PC-9 (cell line): ENCODE measurements around the gene ANKFN1. TPM values are rescaled to one million over a fixed set of nuclear protein-coding genes. Genes with fewer than 3 reads are reported as not detected.

ENCODE experiments used
- BruUV-seq: library from RNA; stranded (reverse); fragments of 400-500 nt; replicated peaks from 2 replicates; lab custom pipeline; 2021; lab: Mats Ljungman, UMichigan
- CTCF ChIA-PET: fragments of 300-600 bp; sonication (Branson Sonifier 250); formaldehyde crosslinking; loops from one replicate; lab custom pipeline; 2022; ENCODE audit warnings: antibody characterized with exemption; lab: Charles Lee
- POLR2A ChIA-PET: fragments of 300-600 bp; sonication (Branson Sonifier 250); formaldehyde crosslinking; loops from one replicate; lab custom pipeline; 2022; ENCODE audit warnings: antibody characterized with exemption; ENCODE audit not compliant: unreplicated experiment; lab: Charles Lee
- DNase-seq, 2 experiments: peaks; one replicate each; pipeline versions ENCODE4 v3.0.0 to v3.0.0-alpha.2; 2015 to 2022; ENCODE audit warnings: mixed read lengths in 1 of 2
- H2AFZ ChIP-seq: fragments of 200-600 bp; sonication (generic); 2 replicates; pipeline ENCODE4 v1.8.1; 2017; ENCODE audit warnings: antibody characterized with exemption
- H3F3A ChIP-seq: fragments of 200-600 bp; sonication (generic); 2 replicates; pipeline ENCODE4 v1.8.1; 2017; ENCODE audit warnings: antibody characterized with exemption, mild to moderate bottlenecking, low read depth; ENCODE audit not compliant: insufficient read depth
- H3K27ac ChIP-seq: fragments of 200-600 bp; sonication (generic); 2 replicates; pipeline ENCODE4 v1.6.1; 2016; ENCODE audit warnings: mixed run types
- H3K27me3 ChIP-seq: fragments of 200-600 bp; sonication (generic); 2 replicates; pipeline ENCODE4 v1.6.1; 2016; ENCODE audit warnings: low read depth, mixed run types; ENCODE audit not compliant: insufficient read depth
- H3K36me3 ChIP-seq: fragments of 200-600 bp; sonication (generic); 2 replicates; pipeline ENCODE4 v1.6.1; 2016; ENCODE audit warnings: low read depth, mixed run types
- H3K4me1 ChIP-seq: fragments of 200-600 bp; sonication (generic); replicated peaks from 2 replicates; pipeline ENCODE4 v1.6.1; 2016; ENCODE audit warnings: mixed run types; ENCODE audit not compliant: insufficient read depth
- H3K4me2 ChIP-seq: fragments of 200-600 bp; sonication (generic); 2 replicates; pipeline ENCODE4 v1.6.1; 2017; ENCODE audit warnings: mixed run types
- H3K4me3 ChIP-seq: fragments of 200-600 bp; sonication (generic); 2 replicates; pipeline ENCODE4 v1.6.1; 2016; ENCODE audit warnings: mixed run types
- H3K79me2 ChIP-seq: fragments of 200-600 bp; sonication (generic); 2 replicates; pipeline ENCODE4 v1.6.1; 2017; ENCODE audit warnings: low read depth, mixed run types
- H3K9me2 ChIP-seq: fragments of 200-600 bp; sonication (generic); 2 replicates; pipeline ENCODE4 v1.8.1; 2017; ENCODE audit warnings: mild to moderate bottlenecking; ENCODE audit not compliant: insufficient read depth
- H3K9me3 ChIP-seq: fragments of 200-600 bp; sonication (generic); 2 replicates; pipeline ENCODE4 v1.8.1; 2016; ENCODE audit warnings: low read depth; ENCODE audit not compliant: insufficient read depth
- H4K20me1 ChIP-seq: fragments of 200-600 bp; sonication (generic); 2 replicates; pipeline ENCODE4 v1.8.1; 2017; ENCODE audit not compliant: insufficient read depth
- EZH2 ChIP-seq: fragments of 200-600 bp; sonication (generic); IDR thresholded peaks from 2 replicates; pipeline ENCODE4 v1.8.0; 2017; ENCODE audit warnings: antibody characterized with exemption, low read depth
- intact Hi-C: fragments of 100-400 bp; cut with micrococcal nuclease; formaldehyde crosslinking; loops from one replicate; pipeline ENCODE4 v1.10.0; 2022; ENCODE audit not compliant: unreplicated experiment
- total RNA-seq: library from RNA; stranded (reverse); gene quantifications from 2 replicates; pipeline ENCODE4 v1.2.3, GENCODE V29; 2021
- TF ChIP-seq, protein P1 (sequence below): fragments of 200-600 bp; sonication (generic); conservative IDR thresholded peaks from 2 replicates; pipeline ENCODE4 v1.6.1; 2017; ENCODE audit warnings: mixed run types, antibody characterized with exemption, mild to moderate bottlenecking, moderate library complexity

Gene ANKFN1
- total RNA-seq, 1 experiment from 2014 or later: not detected

GRCh38 chr17:56317351-56318208, 164.3 kb downstream of the ANKFN1 start:
- intact Hi-C loops: loop anchor here (5.0 kb wide), 1 partner anchor 790 kb away; no protein-coding TSS in a partner anchor
- CTCF ChIA-PET: no interaction called here
- H3K79me2 ChIP-seq: no peaks in the 10 kb centered on the region
- BruUV-seq: no TSS peak
- H3K4me3 ChIP-seq: no peak overlapping the region
- no peak overlapping the region for H2AFZ ChIP-seq
- no peaks in the 10 kb centered on the region for H4K20me1 ChIP-seq
- H3K27me3 ChIP-seq: no peaks in the 10 kb centered on the region; the same call in 1 of the 2 replicates
- H3K36me3 ChIP-seq: no peaks in the 10 kb centered on the region
- H3K9me3 ChIP-seq: no peaks in the 10 kb centered on the region
- no peak overlapping the region for H3K27ac ChIP-seq
- H3F3A ChIP-seq: no peaks in the 10 kb centered on the region
- POLR2A ChIA-PET: no interaction called here
- no peaks in the 10 kb centered on the region for H3K9me2 ChIP-seq
- no peaks in the 10 kb centered on the region for H3K4me1 ChIP-seq
- no peak overlapping the region for H3K4me2 ChIP-seq
- TF ChIP-seq, protein P1, sequence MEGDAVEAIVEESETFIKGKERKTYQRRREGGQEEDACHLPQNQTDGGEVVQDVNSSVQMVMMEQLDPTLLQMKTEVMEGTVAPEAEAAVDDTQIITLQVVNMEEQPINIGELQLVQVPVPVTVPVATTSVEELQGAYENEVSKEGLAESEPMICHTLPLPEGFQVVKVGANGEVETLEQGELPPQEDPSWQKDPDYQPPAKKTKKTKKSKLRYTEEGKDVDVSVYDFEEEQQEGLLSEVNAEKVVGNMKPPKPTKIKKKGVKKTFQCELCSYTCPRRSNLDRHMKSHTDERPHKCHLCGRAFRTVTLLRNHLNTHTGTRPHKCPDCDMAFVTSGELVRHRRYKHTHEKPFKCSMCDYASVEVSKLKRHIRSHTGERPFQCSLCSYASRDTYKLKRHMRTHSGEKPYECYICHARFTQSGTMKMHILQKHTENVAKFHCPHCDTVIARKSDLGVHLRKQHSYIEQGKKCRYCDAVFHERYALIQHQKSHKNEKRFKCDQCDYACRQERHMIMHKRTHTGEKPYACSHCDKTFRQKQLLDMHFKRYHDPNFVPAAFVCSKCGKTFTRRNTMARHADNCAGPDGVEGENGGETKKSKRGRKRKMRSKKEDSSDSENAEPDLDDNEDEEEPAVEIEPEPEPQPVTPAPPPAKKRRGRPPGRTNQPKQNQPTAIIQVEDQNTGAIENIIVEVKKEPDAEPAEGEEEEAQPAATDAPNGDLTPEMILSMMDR: no peak
- TF ChIP-seq EZH2: no peak
- DNase-seq: no peak

GRCh38 chr17:56319531-56319930, 166.3 kb downstream of the ANKFN1 start:
- peak in 1 of 2 experiments; percentile 46 for DNase-seq
- H4K20me1 ChIP-seq: no peaks in the 10 kb centered on the region
- H3K36me3 ChIP-seq: no peaks in the 10 kb centered on the region
- BruUV-seq: no TSS peak
- no peaks in the 10 kb centered on the region for H3K9me2 ChIP-seq
- no peak overlapping the region for H3K4me3 ChIP-seq
- H3K27me3 ChIP-seq: no peaks in the 10 kb centered on the region; the same call in 1 of the 2 replicates
- ChIA-PET CTCF (no interaction called here), POLR2A (no interaction called here)
- intact Hi-C loops: loop anchor here (5.0 kb wide), 1 partner anchor 792 kb away; no protein-coding TSS in a partner anchor
- no peaks in the 10 kb centered on the region for H3K79me2 ChIP-seq
- H3K27ac ChIP-seq: no peak overlapping the region
- H3K9me3 ChIP-seq: no peaks in the 10 kb centered on the region
- no peak for TF ChIP-seq EZH2
- TF ChIP-seq, protein P1: peak; percentile 79
- no peak overlapping the region for H2AFZ ChIP-seq
- H3K4me1 ChIP-seq: no peaks in the 10 kb centered on the region
- H3F3A ChIP-seq: no peaks in the 10 kb centered on the region
- no peak overlapping the region for H3K4me2 ChIP-seq

- intact Hi-C loops: no loop called here
- ChIA-PET POLR2A (no interaction called here), CTCF (no interaction called here)
- H3K27ac ChIP-seq: no peak overlapping the region
- no peaks in the 10 kb centered on the region for H3F3A ChIP-seq
- DNase-seq: no peak
- H3K36me3 ChIP-seq: no peaks in the 10 kb centered on the region
- H3K9me2 ChIP-seq: no peaks in the 10 kb centered on the region
- no peaks in the 10 kb centered on the region; the same call in 1 of the 2 replicates for H3K27me3 ChIP-seq
- no peak for TF ChIP-seq EZH2
- TF ChIP-seq, protein P1: no peak
- H3K9me3 ChIP-seq: no peaks in the 10 kb centered on the region
- no peaks in the 10 kb centered on the region for H4K20me1 ChIP-seq
- BruUV-seq: no TSS peak
- no peak overlapping the region for H2AFZ ChIP-seq
- H3K4me2 ChIP-seq: no peak overlapping the region
- no peaks in the 10 kb centered on the region for H3K79me2 ChIP-seq
- no peak overlapping the region for H3K4me3 ChIP-seq
- H3K4me1 ChIP-seq: no peaks in the 10 kb centered on the region
Observed at GRCh38 chr17:56320443-56320842, 167.2 kb downstream of the ANKFN1 start.
